ENCODE data around the gene CTBP2. TPM values are rescaled to one million over a fixed set of nuclear protein-coding genes. Genes with fewer than 3 reads are reported as not detected.

The CTBP2 gene
- total and polyA plus RNA-seq, 10 of the 15 experiments (the other 5 are each of a cell fraction or from before 2014, with no cell fraction given): 0.02 to 0.72 (median 0.06) TPM; not detected in 2

DNA sequence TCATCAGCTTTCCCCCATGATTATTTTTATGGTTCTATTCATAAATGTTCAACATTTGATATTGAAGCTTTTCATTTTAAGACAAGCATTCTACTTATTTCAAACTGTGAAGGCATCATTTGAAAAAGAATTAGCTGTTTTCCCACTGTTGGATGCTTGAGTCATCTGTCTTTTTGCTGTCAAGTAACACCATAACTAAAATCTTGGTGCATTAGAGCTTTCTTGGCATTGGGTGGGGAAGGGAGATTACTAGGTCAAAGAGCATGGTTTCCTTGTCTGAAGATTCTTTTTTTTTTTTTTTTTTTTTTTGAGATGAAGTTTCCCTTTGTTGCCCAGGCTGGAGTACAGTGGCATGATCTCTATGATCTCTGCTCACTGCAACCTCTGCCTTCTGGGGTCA is 68.5 kb downstream of the CTBP2 start:
- peak; percentile 13 for FAIRE-seq
- Histone ChIP-seq H4K20me1 (ENCODE audit: control insufficient read depth, insufficient read depth) (no peaks in the 10 kb centered on the region), H3K4me3 (no peak overlapping the region), H2AFZ (ENCODE audit: control insufficient read depth, low read depth, low read length) (no peak overlapping the region), H3K36me3 (ENCODE audit: control insufficient read depth in 2 of 2, insufficient read depth in 2 of 2, low read length in 1 of 2) (no peaks in the 10 kb centered on the region), H3K27ac (ENCODE audit: control insufficient read depth, insufficient read depth) (no peak overlapping the region), H3K9me3 (replicated peaks; ENCODE audit: control insufficient read depth, insufficient read depth, low read length) (no peaks in the 10 kb centered on the region), H3K27me3 (replicated peaks in 1 of 2; ENCODE audit: control insufficient read depth in 2 of 2, insufficient read depth in 2 of 2, low read length in 1 of 2) (peaks cover 0 to 5% of the 10 kb centered on the region in 2 experiments; a peak in 3 of 4 replicates), H3K4me1 (ENCODE audit: control insufficient read depth, insufficient read depth, low read length) (no peaks in the 10 kb centered on the region), H3K79me2 (ENCODE audit: control insufficient read depth, insufficient read depth, low read length) (no peaks in the 10 kb centered on the region), H3K4me2 (ENCODE audit: control insufficient read depth, insufficient read depth) (no peak overlapping the region), H3K9ac (ENCODE audit: control insufficient read depth, insufficient read depth, low read length) (no peak overlapping the region)
- POLR2A ChIA-PET: interaction anchor here (1.1 kb wide), 1 partner anchor 26 kb away, joined by 3 read pairs; no protein-coding TSS in a partner anchor
- CTCF ChIA-PET: interaction anchor here (1.4 kb wide), 1 partner anchor 44 kb away, joined by 3 read pairs; no protein-coding TSS in a partner anchor
- no peak for ATAC-seq
- TF ChIP-seq, protein P1, sequence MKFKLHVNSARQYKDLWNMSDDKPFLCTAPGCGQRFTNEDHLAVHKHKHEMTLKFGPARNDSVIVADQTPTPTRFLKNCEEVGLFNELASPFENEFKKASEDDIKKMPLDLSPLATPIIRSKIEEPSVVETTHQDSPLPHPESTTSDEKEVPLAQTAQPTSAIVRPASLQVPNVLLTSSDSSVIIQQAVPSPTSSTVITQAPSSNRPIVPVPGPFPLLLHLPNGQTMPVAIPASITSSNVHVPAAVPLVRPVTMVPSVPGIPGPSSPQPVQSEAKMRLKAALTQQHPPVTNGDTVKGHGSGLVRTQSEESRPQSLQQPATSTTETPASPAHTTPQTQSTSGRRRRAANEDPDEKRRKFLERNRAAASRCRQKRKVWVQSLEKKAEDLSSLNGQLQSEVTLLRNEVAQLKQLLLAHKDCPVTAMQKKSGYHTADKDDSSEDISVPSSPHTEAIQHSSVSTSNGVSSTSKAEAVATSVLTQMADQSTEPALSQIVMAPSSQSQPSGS (IDR thresholded peaks at IDR 0.05; ENCODE audit: low read length): no peak
- TF ChIP-seq, protein P2, sequence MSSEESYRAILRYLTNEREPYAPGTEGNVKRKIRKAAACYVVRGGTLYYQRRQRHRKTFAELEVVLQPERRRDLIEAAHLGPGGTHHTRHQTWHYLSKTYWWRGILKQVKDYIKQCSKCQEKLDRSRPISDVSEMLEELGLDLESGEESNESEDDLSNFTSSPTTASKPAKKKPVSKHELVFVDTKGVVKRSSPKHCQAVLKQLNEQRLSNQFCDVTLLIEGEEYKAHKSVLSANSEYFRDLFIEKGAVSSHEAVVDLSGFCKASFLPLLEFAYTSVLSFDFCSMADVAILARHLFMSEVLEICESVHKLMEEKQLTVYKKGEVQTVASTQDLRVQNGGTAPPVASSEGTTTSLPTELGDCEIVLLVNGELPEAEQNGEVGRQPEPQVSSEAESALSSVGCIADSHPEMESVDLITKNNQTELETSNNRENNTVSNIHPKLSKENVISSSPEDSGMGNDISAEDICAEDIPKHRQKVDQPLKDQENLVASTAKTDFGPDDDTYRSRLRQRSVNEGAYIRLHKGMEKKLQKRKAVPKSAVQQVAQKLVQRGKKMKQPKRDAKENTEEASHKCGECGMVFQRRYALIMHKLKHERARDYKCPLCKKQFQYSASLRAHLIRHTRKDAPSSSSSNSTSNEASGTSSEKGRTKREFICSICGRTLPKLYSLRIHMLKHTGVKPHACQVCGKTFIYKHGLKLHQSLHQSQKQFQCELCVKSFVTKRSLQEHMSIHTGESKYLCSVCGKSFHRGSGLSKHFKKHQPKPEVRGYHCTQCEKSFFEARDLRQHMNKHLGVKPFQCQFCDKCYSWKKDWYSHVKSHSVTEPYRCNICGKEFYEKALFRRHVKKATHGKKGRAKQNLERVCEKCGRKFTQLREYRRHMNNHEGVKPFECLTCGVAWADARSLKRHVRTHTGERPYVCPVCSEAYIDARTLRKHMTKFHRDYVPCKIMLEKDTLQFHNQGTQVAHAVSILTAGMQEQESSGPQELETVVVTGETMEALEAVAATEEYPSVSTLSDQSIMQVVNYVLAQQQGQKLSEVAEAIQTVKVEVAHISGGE (CRISPR knock-in tag; IDR thresholded peaks at IDR 0.05): no peak
- TF ChIP-seq BRCA1 (IDR thresholded peaks at IDR 0.05; ENCODE audit: low read depth, low read length) (no peak), HCFC1 (IDR thresholded peaks at IDR 0.05; ENCODE audit: low read length) (no peak), GATAD2B (conservative IDR thresholded peaks at IDR 0.05; ENCODE audit: low read depth) (no peak), ZSCAN29 (IDR thresholded peaks at IDR 0.05) (no peak), ZNF622 (IDR thresholded peaks at IDR 0.05) (no peak), SREBF2 (IDR thresholded peaks at IDR 0.05; ENCODE audit: low read length) (no peak), EED (IDR thresholded peaks at IDR 0.05; ENCODE audit: low read depth) (no peak), GABPA (IDR thresholded peaks at IDR 0.05; ENCODE audit: low read depth) (no peak), MTA3 (IDR thresholded peaks at IDR 0.05; ENCODE audit: borderline replicate concordance, low read length) (no peak), KAT2A (conservative IDR thresholded peaks at IDR 0.05; ENCODE audit: control insufficient read depth, low read depth, low read length) (no peak), CBFB (IDR thresholded peaks at IDR 0.05; ENCODE audit: low read depth) (no peak), SUZ12 (IDR thresholded peaks at IDR 0.05; ENCODE audit: unreplicated experiment) (no peak)
- TF ChIP-seq, protein P3, sequence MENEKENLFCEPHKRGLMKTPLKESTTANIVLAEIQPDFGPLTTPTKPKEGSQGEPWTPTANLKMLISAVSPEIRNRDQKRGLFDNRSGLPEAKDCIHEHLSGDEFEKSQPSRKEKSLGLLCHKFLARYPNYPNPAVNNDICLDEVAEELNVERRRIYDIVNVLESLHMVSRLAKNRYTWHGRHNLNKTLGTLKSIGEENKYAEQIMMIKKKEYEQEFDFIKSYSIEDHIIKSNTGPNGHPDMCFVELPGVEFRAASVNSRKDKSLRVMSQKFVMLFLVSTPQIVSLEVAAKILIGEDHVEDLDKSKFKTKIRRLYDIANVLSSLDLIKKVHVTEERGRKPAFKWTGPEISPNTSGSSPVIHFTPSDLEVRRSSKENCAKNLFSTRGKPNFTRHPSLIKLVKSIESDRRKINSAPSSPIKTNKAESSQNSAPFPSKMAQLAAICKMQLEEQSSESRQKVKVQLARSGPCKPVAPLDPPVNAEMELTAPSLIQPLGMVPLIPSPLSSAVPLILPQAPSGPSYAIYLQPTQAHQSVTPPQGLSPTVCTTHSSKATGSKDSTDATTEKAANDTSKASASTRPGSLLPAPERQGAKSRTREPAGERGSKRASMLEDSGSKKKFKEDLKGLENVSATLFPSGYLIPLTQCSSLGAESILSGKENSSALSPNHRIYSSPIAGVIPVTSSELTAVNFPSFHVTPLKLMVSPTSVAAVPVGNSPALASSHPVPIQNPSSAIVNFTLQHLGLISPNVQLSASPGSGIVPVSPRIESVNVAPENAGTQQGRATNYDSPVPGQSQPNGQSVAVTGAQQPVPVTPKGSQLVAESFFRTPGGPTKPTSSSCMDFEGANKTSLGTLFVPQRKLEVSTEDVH (IDR thresholded peaks at IDR 0.05; ENCODE audit: low read depth, partially characterized antibody): no peak
- TF ChIP-seq, protein P4, sequence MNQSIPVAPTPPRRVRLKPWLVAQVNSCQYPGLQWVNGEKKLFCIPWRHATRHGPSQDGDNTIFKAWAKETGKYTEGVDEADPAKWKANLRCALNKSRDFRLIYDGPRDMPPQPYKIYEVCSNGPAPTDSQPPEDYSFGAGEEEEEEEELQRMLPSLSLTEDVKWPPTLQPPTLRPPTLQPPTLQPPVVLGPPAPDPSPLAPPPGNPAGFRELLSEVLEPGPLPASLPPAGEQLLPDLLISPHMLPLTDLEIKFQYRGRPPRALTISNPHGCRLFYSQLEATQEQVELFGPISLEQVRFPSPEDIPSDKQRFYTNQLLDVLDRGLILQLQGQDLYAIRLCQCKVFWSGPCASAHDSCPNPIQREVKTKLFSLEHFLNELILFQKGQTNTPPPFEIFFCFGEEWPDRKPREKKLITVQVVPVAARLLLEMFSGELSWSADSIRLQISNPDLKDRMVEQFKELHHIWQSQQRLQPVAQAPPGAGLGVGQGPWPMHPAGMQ (IDR thresholded peaks at IDR 0.05; ENCODE audit: borderline replicate concordance): no peak
- RAD21 ChIA-PET (ENCODE audit: unreplicated experiment): no interaction called here
- BruUV-seq (replicated peaks): no TSS peak
- in situ Hi-C loops (cut with MboI) (no loop called here), intact Hi-C loops (cut with micrococcal nuclease; ENCODE audit: unreplicated experiment) (no loop called here)
- no peak for DNase-seq (ENCODE audit: low read depth, low spot score)
- SMC1A ChIA-PET (ENCODE audit: uncharacterized antibody, unreplicated experiment): no interaction called here

Measured in GM12878 (cell line).